GM23248 (cell line): Measurements from ENCODE around the gene SEMA4G. TPM values are rescaled to one million over a fixed set of nuclear protein-coding genes. Genes with fewer than 3 reads are reported as not detected.

Experiments used
- DNase-seq: peaks from one replicate; pipeline ENCODE4 v3.0.0-alpha.2; 2015
- H2AFZ ChIP-seq: fragments of 200-600 bp; sonication (generic); 2 replicates; pipeline ENCODE4 v1.6.1; 2016; ENCODE audit warnings: antibody characterized with exemption
- H3F3A ChIP-seq: fragments of 200-600 bp; sonication (generic); 2 replicates; pipeline ENCODE4 v1.6.1; 2016; ENCODE audit warnings: mild to moderate bottlenecking, antibody characterized with exemption, mixed run types; ENCODE audit not compliant: insufficient read depth
- H3K27ac ChIP-seq: fragments of 200-600 bp; sonication (generic); 2 replicates; pipeline ENCODE4 v1.5.1; 2016; ENCODE audit warnings: mild to moderate bottlenecking
- H3K27me3 ChIP-seq: fragments of 200-600 bp; sonication (generic); replicated peaks from 2 replicates; pipeline ENCODE4 v1.6.1; 2016; ENCODE audit warnings: mild to moderate bottlenecking; ENCODE audit not compliant: insufficient read depth
- H3K36me3 ChIP-seq: fragments of 200-600 bp; sonication (generic); 2 replicates; pipeline ENCODE4 v1.6.1; 2016; ENCODE audit warnings: low read depth, mild to moderate bottlenecking
- H3K4me1 ChIP-seq: fragments of 200-600 bp; sonication (generic); 2 replicates; pipeline ENCODE4 v1.6.1; 2016; ENCODE audit warnings: mild to moderate bottlenecking; ENCODE audit not compliant: insufficient read depth
- H3K4me2 ChIP-seq: fragments of 200-600 bp; sonication (generic); one replicate; pipeline ENCODE4 v1.6.1; 2016; ENCODE audit warnings: mild to moderate bottlenecking; ENCODE audit not compliant: unreplicated experiment
- H3K4me3 ChIP-seq: fragments of 200-600 bp; sonication (generic); 2 replicates; pipeline ENCODE4 v1.5.1; 2016; ENCODE audit warnings: mild to moderate bottlenecking
- H3K79me2 ChIP-seq: fragments of 200-600 bp; sonication (generic); 2 replicates; pipeline ENCODE4 v1.6.1; 2016; ENCODE audit warnings: mild to moderate bottlenecking; ENCODE audit not compliant: insufficient read depth
- H3K9ac ChIP-seq: fragments of 200-600 bp; sonication (generic); 2 replicates; pipeline ENCODE4 v1.6.1; 2016; ENCODE audit warnings: mild to moderate bottlenecking
- H3K9me2 ChIP-seq: fragments of 200-600 bp; sonication (generic); 2 replicates; pipeline ENCODE4 v1.6.1; 2016; ENCODE audit warnings: mixed run types, mild to moderate bottlenecking, moderate library complexity; ENCODE audit not compliant: insufficient read depth
- H3K9me3 ChIP-seq: fragments of 200-600 bp; sonication (generic); one replicate; pipeline ENCODE4 v1.6.1; 2017; ENCODE audit warnings: low read depth
- H4K20me1 ChIP-seq: fragments of 200-600 bp; sonication (generic); 2 replicates; pipeline ENCODE4 v1.6.0; 2016; ENCODE audit not compliant: insufficient read depth
- EZH2 ChIP-seq: fragments of 200-600 bp; sonication (generic); IDR thresholded peaks from 2 replicates; pipeline ENCODE4 v1.6.1; 2018; ENCODE audit warnings: antibody characterized with exemption, mild to moderate bottlenecking; ENCODE audit not compliant: insufficient read depth, poor library complexity, severe bottlenecking
- EZH2phosphoT487 ChIP-seq: fragments of 200-600 bp; sonication (generic); IDR thresholded peaks from 2 replicates; pipeline ENCODE4 v1.6.1; 2018; ENCODE audit warnings: antibody characterized with exemption, moderate library complexity, mild to moderate bottlenecking, low read depth; ENCODE audit not compliant: insufficient read depth
- WGBS, 2 experiments: methylation state at CpG; one replicate each; pipeline ENCODE4 v1.1.6; 2015 to 2017; ENCODE audit warnings: low lambda C conversion rate in 2 of 2, low coverage in 1 of 2; ENCODE audit errors: missing lambda C conversion rate in 2 of 2; 5-methylcytosine and 5-hydroxymethylcytosine counted together
- in situ Hi-C: fragments of 300-500 bp; cut with MboI; formaldehyde crosslinking; loops from 2 replicates; pipeline ENCODE4 v1.15.0; 2020
- polyA plus RNA-seq: library from polyadenylated mRNA; unstranded; fragments of >200 nt; fragmentation: Nextera tagmentation; extraction: Ambion mirVana; gene quantifications from 2 replicates; pipeline ENCODE4 v1.2.1, GENCODE V29; 2016
- total RNA-seq: library from RNA; depleted of rRNA; stranded (reverse); fragments of >200 nt; shearing (Covaris generic); gene quantifications from 2 replicates; pipeline ENCODE4 v1.2.3, GENCODE V29; 2014

Gene SEMA4G
- total and polyA plus RNA-seq, 2 experiments from 2014 or later, result 0.11 to 1.1 TPM

GRCh38 chr10:101014230-101014884 lies 45.1 kb downstream of the SEMA4G start:
- Histone ChIP-seq H2AFZ (no peak overlapping the region), H3K27me3 (no peaks in the 10 kb centered on the region), H3K9ac (no peak overlapping the region), H3K27ac (no peak overlapping the region), H3K4me1 (peaks cover 20% of the 10 kb centered on the region), H3K36me3 (no peaks in the 10 kb centered on the region), H3K4me2 (no peak overlapping the region), H4K20me1 (no peaks in the 10 kb centered on the region), H3K9me3 (no peaks in the 10 kb centered on the region), H3F3A (peaks cover 20% of the 10 kb centered on the region; the same call in 1 of the 2 replicates), H3K79me2 (no peaks in the 10 kb centered on the region), H3K4me3 (no peak overlapping the region), H3K9me2 (no peaks in the 10 kb centered on the region)
- in situ Hi-C loops, result no loop called here
- WGBS, 2 experiments, result 17 to 34% methylated on average over 7 to 11 of the region's 11 CpGs
- TF ChIP-seq EZH2phosphoT487, result no peak
- no peak for TF ChIP-seq EZH2
- peak; percentile 75 for DNase-seq

GRCh38 chr10:101014966-101015581 lies 45.8 kb downstream of the SEMA4G start:
- no peak overlapping the region for H3K27ac ChIP-seq
- H3K9ac ChIP-seq, result no peak overlapping the region
- no peaks in the 10 kb centered on the region for H3K27me3 ChIP-seq
- peaks cover 20% of the 10 kb centered on the region; the same call in 1 of the 2 replicates for H3F3A ChIP-seq
- peak; percentile 95 for DNase-seq
- peaks cover 20% of the 10 kb centered on the region for H3K4me1 ChIP-seq
- H3K4me3 ChIP-seq, result no peak overlapping the region
- no peaks in the 10 kb centered on the region for H3K9me2 ChIP-seq
- 22% methylated on average over 6 to 7 of the region's 7 CpGs for WGBS, 2 experiments
- no peaks in the 10 kb centered on the region for H4K20me1 ChIP-seq
- H3K36me3 ChIP-seq, result no peaks in the 10 kb centered on the region
- in situ Hi-C loops, result no loop called here
- no peaks in the 10 kb centered on the region for H3K79me2 ChIP-seq
- H2AFZ ChIP-seq, result no peak overlapping the region
- no peak for TF ChIP-seq EZH2phosphoT487
- no peak for TF ChIP-seq EZH2
- no peaks in the 10 kb centered on the region for H3K9me3 ChIP-seq
- H3K4me2 ChIP-seq, result no peak overlapping the region

- in situ Hi-C loops, result no loop called here
- H3K4me1 ChIP-seq, result peaks cover 20% of the 10 kb centered on the region
- no peak overlapping the region for H3K9ac ChIP-seq
- no peaks in the 10 kb centered on the region for H4K20me1 ChIP-seq
- no peak overlapping the region for H3K4me3 ChIP-seq
- H3K36me3 ChIP-seq, result no peaks in the 10 kb centered on the region
- no peaks in the 10 kb centered on the region for H3K9me2 ChIP-seq
- no peak overlapping the region for H3K27ac ChIP-seq
- H3K4me2 ChIP-seq, result no peak overlapping the region
- no peak overlapping the region for H2AFZ ChIP-seq
- 65 to 71% methylated on average over 7 to 8 of the region's 8 CpGs for WGBS, 2 experiments
- DNase-seq, result no peak
- peaks cover 20% of the 10 kb centered on the region; the same call in 1 of the 2 replicates for H3F3A ChIP-seq
- H3K79me2 ChIP-seq, result no peaks in the 10 kb centered on the region
- TF ChIP-seq EZH2phosphoT487 (no peak), EZH2 (no peak)
- no peaks in the 10 kb centered on the region for H3K27me3 ChIP-seq
- H3K9me3 ChIP-seq, result no peaks in the 10 kb centered on the region
Measured at GRCh38 chr10:101015582-101015973, 46.3 kb downstream of the SEMA4G start.

- Histone ChIP-seq H2AFZ (no peak overlapping the region), H3K9ac (no peak overlapping the region), H3K4me2 (no peak overlapping the region), H3K27ac (no peak overlapping the region), H3F3A (peaks cover 20% of the 10 kb centered on the region; the same call in 1 of the 2 replicates), H3K4me1 (peaks cover 20% of the 10 kb centered on the region), H3K9me3 (no peaks in the 10 kb centered on the region), H3K79me2 (no peaks in the 10 kb centered on the region), H3K4me3 (no peak overlapping the region), H3K9me2 (no peaks in the 10 kb centered on the region), H3K36me3 (no peaks in the 10 kb centered on the region), H3K27me3 (no peaks in the 10 kb centered on the region), H4K20me1 (no peaks in the 10 kb centered on the region)
- DNase-seq, result no peak
- in situ Hi-C loops, result no loop called here
- no peak for TF ChIP-seq EZH2phosphoT487
- TF ChIP-seq EZH2, result no peak
- WGBS, 2 experiments, result 56 to 73% methylated on average over 5 of the region's 5 CpGs
Measured at GRCh38 chr10:101016814-101017213, 47.5 kb downstream of the SEMA4G start.
